A673 (cell line): ENCODE results near the gene RSPH1. TPM values are rescaled to one million over a fixed set of nuclear protein-coding genes. Genes with fewer than 3 reads are reported as not detected.

Source experiments
- BruUV-seq: library from RNA; stranded (reverse); fragments of 400-500 nt; replicated peaks from 2 replicates; lab custom pipeline; 2021; lab: Mats Ljungman, UMichigan
- CTCF ChIA-PET: fragments of 300-600 bp; sonication (Branson Sonifier 250); formaldehyde crosslinking; loops from one replicate; lab custom pipeline; 2022; ENCODE audit warnings: antibody characterized with exemption; lab: Charles Lee
- POLR2A ChIA-PET: fragments of 300-600 bp; sonication (Branson Sonifier 250); formaldehyde crosslinking; loops from one replicate; lab custom pipeline; 2022; ENCODE audit warnings: antibody characterized with exemption; ENCODE audit not compliant: low non-redundant PET; lab: Charles Lee
- DNase-seq: peaks from one replicate; pipeline ENCODE4 v3.0.0-alpha.2; 2015; ENCODE audit warnings: low spot score
- H3K27ac ChIP-seq: fragments of 200-600 bp; sonication (generic); 2 replicates; pipeline ENCODE4 v1.5.1; 2016; ENCODE audit warnings: mixed run types, low read depth, mild to moderate bottlenecking, mixed read lengths, antibody characterized with exemption, low read length; ENCODE audit not compliant: poor library complexity, severe bottlenecking
- H3K27me3 ChIP-seq: fragments of 200-600 bp; sonication (generic); replicated peaks from 2 replicates; pipeline ENCODE4 v1.6.1; 2017; ENCODE audit warnings: mixed run types, low read depth, mild to moderate bottlenecking, mixed read lengths, antibody characterized with exemption, low read length; ENCODE audit not compliant: insufficient read depth, poor library complexity
- H3K36me3 ChIP-seq: fragments of 200-600 bp; sonication (generic); 2 replicates; pipeline ENCODE4 v1.6.1; 2016; ENCODE audit warnings: mixed run types, mild to moderate bottlenecking, mixed read lengths, antibody characterized with exemption, low read length; ENCODE audit not compliant: insufficient read depth, poor library complexity, severe bottlenecking
- H3K4me1 ChIP-seq: fragments of 200-600 bp; sonication (generic); 2 replicates; pipeline ENCODE4 v1.6.1; 2017; ENCODE audit warnings: mixed run types, mild to moderate bottlenecking, mixed read lengths, antibody characterized with exemption, low read length; ENCODE audit not compliant: insufficient read depth, poor library complexity, severe bottlenecking
- H3K4me3 ChIP-seq: fragments of 200-600 bp; sonication (generic); 2 replicates; pipeline ENCODE4 v1.5.1; 2016; ENCODE audit warnings: low read depth, mixed run types, mild to moderate bottlenecking, mixed read lengths, low read length; ENCODE audit not compliant: poor library complexity, severe bottlenecking
- H3K9me3 ChIP-seq: fragments of 200-600 bp; sonication (generic); 2 replicates; pipeline ENCODE4 v1.6.1; 2016; ENCODE audit warnings: mixed run types, low read depth, mild to moderate bottlenecking, mixed read lengths, antibody characterized with exemption, low read length; ENCODE audit not compliant: poor library complexity, severe bottlenecking
- EZH2 ChIP-seq: fragments of 200-600 bp; sonication (generic); IDR thresholded peaks from 2 replicates; pipeline ENCODE4 v1.6.1; 2017; ENCODE audit warnings: borderline replicate concordance, low read depth, mild to moderate bottlenecking, mixed read lengths, antibody characterized with exemption, low read length; ENCODE audit not compliant: poor library complexity, severe bottlenecking
- intact Hi-C: fragments of 100-400 bp; cut with micrococcal nuclease; formaldehyde crosslinking; loops from one replicate; pipeline ENCODE4 v1.10.0; 2022; ENCODE audit not compliant: unreplicated experiment
- total RNA-seq: library from RNA; stranded (reverse); gene quantifications from 2 replicates; pipeline ENCODE4 v1.2.3, GENCODE V29; 2021
- TF ChIP-seq, protein P1 (sequence below): fragments of 300-800, 200-600 bp; sonication (generic); conservative IDR thresholded peaks from 2 replicates; pipeline ENCODE4 v1.5.1; 2017; ENCODE audit warnings: low read depth, mild to moderate bottlenecking, antibody characterized with exemption, low read length, moderate library complexity, mixed read lengths

The RSPH1 gene
- total RNA-seq, 1 experiment from 2014 or later, result 0.45 TPM

DNA sequence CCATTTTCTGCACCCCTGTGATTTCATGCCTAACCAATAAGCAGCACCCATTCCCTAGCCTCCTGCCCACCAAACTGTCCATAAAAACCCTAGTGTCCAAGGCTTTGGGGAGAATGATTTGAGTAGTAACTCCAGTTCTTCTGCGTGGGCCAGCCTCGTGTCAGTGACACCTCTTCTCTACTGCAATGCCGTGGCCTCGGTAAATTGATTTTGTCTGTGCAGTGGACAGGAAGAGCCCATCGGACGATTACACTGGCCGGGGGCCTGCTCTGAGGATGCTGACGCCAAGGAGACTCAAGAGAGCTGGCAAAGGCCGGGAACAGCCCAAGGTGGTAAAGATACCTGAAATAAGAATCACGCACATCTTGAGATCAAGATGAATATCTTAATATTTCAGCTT, 29.3 kb downstream of the RSPH1 start:
- POLR2A ChIA-PET, result no interaction called here
- Histone ChIP-seq H3K36me3 (no peaks in the 10 kb centered on the region), H3K27me3 (no peaks in the 10 kb centered on the region), H3K9me3 (no peaks in the 10 kb centered on the region), H3K4me1 (peaks cover 63% of the 10 kb centered on the region), H3K27ac (peak overlapping the region; percentile 12), H3K4me3 (no peak overlapping the region)
- CTCF ChIA-PET, result no interaction called here
- no TSS peak for BruUV-seq
- TF ChIP-seq EZH2, result no peak
- TF ChIP-seq, protein P1, sequence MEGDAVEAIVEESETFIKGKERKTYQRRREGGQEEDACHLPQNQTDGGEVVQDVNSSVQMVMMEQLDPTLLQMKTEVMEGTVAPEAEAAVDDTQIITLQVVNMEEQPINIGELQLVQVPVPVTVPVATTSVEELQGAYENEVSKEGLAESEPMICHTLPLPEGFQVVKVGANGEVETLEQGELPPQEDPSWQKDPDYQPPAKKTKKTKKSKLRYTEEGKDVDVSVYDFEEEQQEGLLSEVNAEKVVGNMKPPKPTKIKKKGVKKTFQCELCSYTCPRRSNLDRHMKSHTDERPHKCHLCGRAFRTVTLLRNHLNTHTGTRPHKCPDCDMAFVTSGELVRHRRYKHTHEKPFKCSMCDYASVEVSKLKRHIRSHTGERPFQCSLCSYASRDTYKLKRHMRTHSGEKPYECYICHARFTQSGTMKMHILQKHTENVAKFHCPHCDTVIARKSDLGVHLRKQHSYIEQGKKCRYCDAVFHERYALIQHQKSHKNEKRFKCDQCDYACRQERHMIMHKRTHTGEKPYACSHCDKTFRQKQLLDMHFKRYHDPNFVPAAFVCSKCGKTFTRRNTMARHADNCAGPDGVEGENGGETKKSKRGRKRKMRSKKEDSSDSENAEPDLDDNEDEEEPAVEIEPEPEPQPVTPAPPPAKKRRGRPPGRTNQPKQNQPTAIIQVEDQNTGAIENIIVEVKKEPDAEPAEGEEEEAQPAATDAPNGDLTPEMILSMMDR, result no peak
- intact Hi-C loops, result no loop called here
- DNase-seq, result no peak

DNA sequence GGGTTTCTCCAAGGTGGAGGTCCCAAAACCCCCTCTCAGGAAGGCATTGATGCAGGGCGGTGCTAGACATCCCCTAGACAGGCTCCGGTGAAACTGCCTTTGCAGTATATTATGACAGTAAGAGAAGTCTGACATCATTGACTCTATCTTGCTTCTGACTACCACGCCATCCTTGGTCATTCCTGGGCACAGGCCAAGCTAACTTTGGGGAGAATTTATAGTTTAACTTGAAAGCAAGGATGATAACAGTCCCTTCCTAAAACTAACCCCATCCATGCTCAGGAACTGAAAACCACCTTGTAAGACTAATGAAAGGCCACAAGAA, 30.3 kb downstream of the RSPH1 start:
- intact Hi-C loops, result no loop called here
- no peak for DNase-seq
- Histone ChIP-seq H3K27me3 (no peaks in the 10 kb centered on the region), H3K4me1 (peaks cover 64% of the 10 kb centered on the region), H3K36me3 (no peaks in the 10 kb centered on the region), H3K27ac (peak overlapping the region; percentile 93), H3K4me3 (no peak overlapping the region), H3K9me3 (no peaks in the 10 kb centered on the region)
- BruUV-seq, result no TSS peak
- POLR2A ChIA-PET, result interaction anchor here (0.6 kb wide), 1 partner anchor 15 kb away, joined by 4 read pairs; no protein-coding TSS in a partner anchor
- CTCF ChIA-PET, result no interaction called here
- no peak for TF ChIP-seq EZH2
- TF ChIP-seq, protein P1, result no peak

DNA sequence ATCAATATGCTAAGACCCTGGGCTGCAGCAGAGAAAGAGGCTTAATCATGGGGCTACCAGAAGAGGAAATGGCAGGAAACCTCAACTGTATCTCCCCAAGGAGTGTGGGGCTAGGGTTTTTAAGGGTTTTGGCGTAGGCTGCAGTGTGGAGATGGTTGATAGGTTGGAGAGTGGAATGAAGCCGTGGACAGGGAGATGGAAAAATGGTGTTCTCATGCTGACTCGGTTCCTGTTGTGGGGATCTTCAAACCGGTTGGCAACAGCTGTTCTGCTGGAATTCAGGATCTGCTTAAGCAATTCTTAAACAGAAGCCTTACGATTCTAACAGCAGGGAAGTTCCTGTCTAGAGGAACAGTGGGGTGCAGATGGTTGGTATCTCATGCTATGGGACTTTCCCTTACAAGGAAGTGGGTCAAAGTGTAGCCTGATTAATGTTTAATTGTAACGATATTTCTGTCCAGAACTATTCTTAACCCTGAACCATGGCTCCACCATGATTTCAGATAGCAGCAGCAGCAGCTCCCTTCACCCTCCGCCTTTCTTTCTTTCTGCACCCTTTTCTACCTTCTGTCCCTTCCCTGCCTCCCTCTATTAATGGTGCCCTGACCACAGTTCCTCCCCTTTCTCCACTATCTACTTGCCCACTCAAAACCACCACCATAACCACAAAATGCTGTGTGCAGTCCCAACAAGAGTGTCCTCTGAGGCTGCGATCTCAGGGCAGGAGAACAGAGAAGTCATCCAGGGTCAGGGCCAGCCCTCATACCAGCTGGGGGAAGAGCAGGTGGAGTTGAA, 30.8 kb downstream of the RSPH1 start:
- Histone ChIP-seq H3K4me1 (peaks cover 64% of the 10 kb centered on the region), H3K9me3 (no peaks in the 10 kb centered on the region), H3K27me3 (no peaks in the 10 kb centered on the region), H3K27ac (peak overlapping the region; percentile 93), H3K36me3 (no peaks in the 10 kb centered on the region), H3K4me3 (no peak overlapping the region)
- DNase-seq, result peak; percentile 97
- no TSS peak for BruUV-seq
- TF ChIP-seq, protein P1, result no peak
- TF ChIP-seq EZH2, result no peak
- ChIA-PET CTCF (interaction anchor here (0.6 kb wide), 1 partner anchor 322 kb away, joined by 4 read pairs; no protein-coding TSS in a partner anchor), POLR2A (no interaction called here)
- intact Hi-C loops, result no loop called here
